ENCODE results near the gene MS4A2. TPM values are rescaled to one million over a fixed set of nuclear protein-coding genes. Genes with fewer than 3 reads are reported as not detected.

Gene MS4A2
- total and polyA plus RNA-seq, 2 experiments from 2014 or later = not detected

DNA sequence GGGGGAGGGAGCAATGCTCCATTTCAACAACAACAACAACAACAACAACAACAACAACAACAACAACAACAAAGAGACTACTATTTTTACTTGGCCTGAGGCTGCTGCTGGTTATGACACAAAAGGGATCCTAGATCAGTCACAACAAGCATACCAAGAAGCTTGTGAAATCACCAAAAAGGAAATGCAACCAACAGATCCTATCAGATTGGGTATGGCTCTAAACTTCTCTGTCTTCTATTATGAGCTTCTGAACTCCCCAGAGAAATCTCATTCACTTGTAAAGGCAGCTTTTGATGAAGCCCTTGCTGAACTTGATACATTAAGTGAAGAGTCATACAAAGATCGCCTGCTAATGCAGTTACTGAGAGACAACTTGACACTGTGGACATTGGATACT is 10.5 kb upstream of the MS4A2 start (continued):
- TF ChIP-seq, protein P1, sequence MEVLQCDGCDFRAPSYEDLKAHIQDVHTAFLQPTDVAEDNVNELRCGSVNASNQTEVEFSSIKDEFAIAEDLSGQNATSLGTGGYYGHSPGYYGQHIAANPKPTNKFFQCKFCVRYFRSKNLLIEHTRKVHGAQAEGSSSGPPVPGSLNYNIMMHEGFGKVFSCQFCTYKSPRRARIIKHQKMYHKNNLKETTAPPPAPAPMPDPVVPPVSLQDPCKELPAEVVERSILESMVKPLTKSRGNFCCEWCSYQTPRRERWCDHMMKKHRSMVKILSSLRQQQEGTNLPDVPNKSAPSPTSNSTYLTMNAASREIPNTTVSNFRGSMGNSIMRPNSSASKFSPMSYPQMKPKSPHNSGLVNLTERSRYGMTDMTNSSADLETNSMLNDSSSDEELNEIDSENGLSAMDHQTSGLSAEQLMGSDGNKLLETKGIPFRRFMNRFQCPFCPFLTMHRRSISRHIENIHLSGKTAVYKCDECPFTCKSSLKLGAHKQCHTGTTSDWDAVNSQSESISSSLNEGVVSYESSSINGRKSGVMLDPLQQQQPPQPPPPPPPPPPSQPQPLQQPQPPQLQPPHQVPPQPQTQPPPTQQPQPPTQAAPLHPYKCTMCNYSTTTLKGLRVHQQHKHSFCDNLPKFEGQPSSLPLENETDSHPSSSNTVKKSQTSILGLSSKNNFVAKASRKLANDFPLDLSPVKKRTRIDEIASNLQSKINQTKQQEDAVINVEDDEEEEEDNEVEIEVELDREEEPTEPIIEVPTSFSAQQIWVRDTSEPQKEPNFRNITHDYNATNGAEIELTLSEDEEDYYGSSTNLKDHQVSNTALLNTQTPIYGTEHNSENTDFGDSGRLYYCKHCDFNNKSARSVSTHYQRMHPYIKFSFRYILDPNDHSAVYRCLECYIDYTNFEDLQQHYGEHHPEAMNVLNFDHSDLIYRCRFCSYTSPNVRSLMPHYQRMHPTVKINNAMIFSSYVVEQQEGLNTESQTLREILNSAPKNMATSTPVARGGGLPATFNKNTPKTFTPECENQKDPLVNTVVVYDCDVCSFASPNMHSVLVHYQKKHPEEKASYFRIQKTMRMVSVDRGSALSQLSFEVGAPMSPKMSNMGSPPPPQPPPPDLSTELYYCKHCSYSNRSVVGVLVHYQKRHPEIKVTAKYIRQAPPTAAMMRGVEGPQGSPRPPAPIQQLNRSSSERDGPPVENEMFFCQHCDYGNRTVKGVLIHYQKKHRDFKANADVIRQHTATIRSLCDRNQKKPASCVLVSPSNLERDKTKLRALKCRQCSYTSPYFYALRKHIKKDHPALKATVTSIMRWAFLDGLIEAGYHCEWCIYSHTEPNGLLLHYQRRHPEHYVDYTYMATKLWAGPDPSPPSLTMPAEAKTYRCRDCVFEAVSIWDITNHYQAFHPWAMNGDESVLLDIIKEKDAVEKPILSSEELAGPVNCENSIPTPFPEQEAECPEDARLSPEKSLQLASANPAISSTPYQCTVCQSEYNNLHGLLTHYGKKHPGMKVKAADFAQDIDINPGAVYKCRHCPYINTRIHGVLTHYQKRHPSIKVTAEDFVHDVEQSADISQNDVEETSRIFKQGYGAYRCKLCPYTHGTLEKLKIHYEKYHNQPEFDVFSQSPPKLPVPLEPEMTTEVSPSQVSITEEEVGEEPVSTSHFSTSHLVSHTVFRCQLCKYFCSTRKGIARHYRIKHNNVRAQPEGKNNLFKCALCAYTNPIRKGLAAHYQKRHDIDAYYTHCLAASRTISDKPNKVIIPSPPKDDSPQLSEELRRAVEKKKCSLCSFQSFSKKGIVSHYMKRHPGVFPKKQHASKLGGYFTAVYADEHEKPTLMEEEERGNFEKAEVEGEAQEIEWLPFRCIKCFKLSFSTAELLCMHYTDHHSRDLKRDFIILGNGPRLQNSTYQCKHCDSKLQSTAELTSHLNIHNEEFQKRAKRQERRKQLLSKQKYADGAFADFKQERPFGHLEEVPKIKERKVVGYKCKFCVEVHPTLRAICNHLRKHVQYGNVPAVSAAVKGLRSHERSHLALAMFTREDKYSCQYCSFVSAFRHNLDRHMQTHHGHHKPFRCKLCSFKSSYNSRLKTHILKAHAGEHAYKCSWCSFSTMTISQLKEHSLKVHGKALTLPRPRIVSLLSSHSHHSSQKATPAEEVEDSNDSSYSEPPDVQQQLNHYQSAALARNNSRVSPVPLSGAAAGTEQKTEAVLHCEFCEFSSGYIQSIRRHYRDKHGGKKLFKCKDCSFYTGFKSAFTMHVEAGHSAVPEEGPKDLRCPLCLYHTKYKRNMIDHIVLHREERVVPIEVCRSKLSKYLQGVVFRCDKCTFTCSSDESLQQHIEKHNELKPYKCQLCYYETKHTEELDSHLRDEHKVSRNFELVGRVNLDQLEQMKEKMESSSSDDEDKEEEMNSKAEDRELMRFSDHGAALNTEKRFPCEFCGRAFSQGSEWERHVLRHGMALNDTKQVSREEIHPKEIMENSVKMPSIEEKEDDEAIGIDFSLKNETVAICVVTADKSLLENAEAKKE (CRISPR knock-in tag; IDR thresholded peaks at IDR 0.05) = no peak
- TF ChIP-seq, protein P2, sequence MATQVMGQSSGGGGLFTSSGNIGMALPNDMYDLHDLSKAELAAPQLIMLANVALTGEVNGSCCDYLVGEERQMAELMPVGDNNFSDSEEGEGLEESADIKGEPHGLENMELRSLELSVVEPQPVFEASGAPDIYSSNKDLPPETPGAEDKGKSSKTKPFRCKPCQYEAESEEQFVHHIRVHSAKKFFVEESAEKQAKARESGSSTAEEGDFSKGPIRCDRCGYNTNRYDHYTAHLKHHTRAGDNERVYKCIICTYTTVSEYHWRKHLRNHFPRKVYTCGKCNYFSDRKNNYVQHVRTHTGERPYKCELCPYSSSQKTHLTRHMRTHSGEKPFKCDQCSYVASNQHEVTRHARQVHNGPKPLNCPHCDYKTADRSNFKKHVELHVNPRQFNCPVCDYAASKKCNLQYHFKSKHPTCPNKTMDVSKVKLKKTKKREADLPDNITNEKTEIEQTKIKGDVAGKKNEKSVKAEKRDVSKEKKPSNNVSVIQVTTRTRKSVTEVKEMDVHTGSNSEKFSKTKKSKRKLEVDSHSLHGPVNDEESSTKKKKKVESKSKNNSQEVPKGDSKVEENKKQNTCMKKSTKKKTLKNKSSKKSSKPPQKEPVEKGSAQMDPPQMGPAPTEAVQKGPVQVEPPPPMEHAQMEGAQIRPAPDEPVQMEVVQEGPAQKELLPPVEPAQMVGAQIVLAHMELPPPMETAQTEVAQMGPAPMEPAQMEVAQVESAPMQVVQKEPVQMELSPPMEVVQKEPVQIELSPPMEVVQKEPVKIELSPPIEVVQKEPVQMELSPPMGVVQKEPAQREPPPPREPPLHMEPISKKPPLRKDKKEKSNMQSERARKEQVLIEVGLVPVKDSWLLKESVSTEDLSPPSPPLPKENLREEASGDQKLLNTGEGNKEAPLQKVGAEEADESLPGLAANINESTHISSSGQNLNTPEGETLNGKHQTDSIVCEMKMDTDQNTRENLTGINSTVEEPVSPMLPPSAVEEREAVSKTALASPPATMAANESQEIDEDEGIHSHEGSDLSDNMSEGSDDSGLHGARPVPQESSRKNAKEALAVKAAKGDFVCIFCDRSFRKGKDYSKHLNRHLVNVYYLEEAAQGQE (IDR thresholded peaks at IDR 0.05; ENCODE audit: unreplicated experiment) = no peak
- TF ChIP-seq EZH2phosphoT487 (IDR thresholded peaks at IDR 0.05; ENCODE audit: unreplicated experiment) = no peak
- no peak for TF ChIP-seq EZH2 (IDR thresholded peaks at IDR 0.05; ENCODE audit: low read depth, unreplicated experiment)
- no peak for TF ChIP-seq ZNF331 (CRISPR knock-in tag; IDR thresholded peaks at IDR 0.05; ENCODE audit: low read depth)
- no peak for TF ChIP-seq POLR2AphosphoS5 (IDR thresholded peaks at IDR 0.05; ENCODE audit: low read depth)
- TF ChIP-seq STAT1 (IDR thresholded peaks at IDR 0.05; ENCODE audit: unreplicated experiment) = no peak

Data from GM23338 (cell line).